GM23248 (cell line): ENCODE results near the gene WASF3.

ENCODE experiments used
- EZH2 ChIP-seq: fragments of 200-600 bp; sonication (generic); IDR thresholded peaks from 2 replicates; pipeline ENCODE4 v1.6.1; 2018; ENCODE audit warnings: antibody characterized with exemption, mild to moderate bottlenecking; ENCODE audit not compliant: insufficient read depth, poor library complexity, severe bottlenecking
- EZH2phosphoT487 ChIP-seq: fragments of 200-600 bp; sonication (generic); IDR thresholded peaks from 2 replicates; pipeline ENCODE4 v1.6.1; 2018; ENCODE audit warnings: antibody characterized with exemption, moderate library complexity, mild to moderate bottlenecking, low read depth; ENCODE audit not compliant: insufficient read depth

- TF ChIP-seq EZH2, result no peak
- TF ChIP-seq EZH2phosphoT487, result no peak
These were observed 61.2 kb downstream of the WASF3 start for GRCh38 chr13:26618726-26619125.
